Activated T-cell treated with anti-CD3 and anti-CD28 coated beads, Interleukin-2, amount 50 U/mL, for 72 hours (primary cell): ENCODE results near the gene WNT7B. TPM values are rescaled to one million over a fixed set of nuclear protein-coding genes. Genes with fewer than 3 reads are reported as not detected.

Experiments used
- ATAC-seq, 2 donors: fragments of 150-1000 bp; cut with Tn5 transposase; replicated peaks in 1 of 2; 2 replicates each; pipeline ENCODE4 v1.10.0; 2021; ENCODE audit warnings: moderate library complexity in 2 of 2, mild to moderate bottlenecking in 1 of 2
- DNase-seq, 2 donors: peaks; one replicate each; pipeline ENCODE4 v3.0.0; 2021 to 2022; ENCODE audit warnings: mixed read lengths in 1 of 2
- H3K27ac Mint-ChIP-seq: one replicate; pipeline ENCODE4 v1.8.0; 2022; ENCODE audit warnings: mild to moderate bottlenecking, moderate library complexity, mixed read lengths
- H3K27me3 Mint-ChIP-seq: one replicate; pipeline ENCODE4 v1.8.0; 2022; ENCODE audit warnings: low read depth, mixed read lengths
- H3K36me3 Mint-ChIP-seq, 2 donors: one replicate each; pipeline ENCODE4 v1.8.0; 2022; ENCODE audit warnings: mixed read lengths in 2 of 2, mild to moderate bottlenecking in 1 of 2; ENCODE audit not compliant: insufficient read depth in 2 of 2
- H3K4me1 Mint-ChIP-seq: one replicate; pipeline ENCODE4 v1.8.0; 2022; ENCODE audit warnings: low read depth, mixed read lengths
- H3K4me3 Mint-ChIP-seq, 2 donors: one replicate each; pipeline ENCODE4 v1.8.0; 2022; ENCODE audit warnings: mild to moderate bottlenecking in 2 of 2, mixed read lengths in 2 of 2, moderate library complexity in 2 of 2
- H3K9me3 Mint-ChIP-seq, 2 donors: one replicate each; pipeline ENCODE4 v1.8.0; 2022; ENCODE audit warnings: mixed read lengths in 2 of 2
- total RNA-seq, 2 donors: library from RNA; stranded (reverse); gene quantifications; one replicate each; pipeline ENCODE4 v1.2.3, GENCODE V29; 2022

The WNT7B gene
- total RNA-seq, 2 donors from 2014 or later = not detected

- ATAC-seq (no peak), DNase-seq (no peak)
- Mint-ChIP-seq H3K9me3 (no peaks in the 10 kb centered on the region), H3K27me3 (peaks cover 30% of the 10 kb centered on the region), H3K4me3 (peak overlapping the region; percentile 26 to 79), H3K27ac (no peak overlapping the region), H3K36me3 (peaks cover 0 to 1% of the 10 kb centered on the region in 2 donors), H3K4me1 (peaks cover 15% of the 10 kb centered on the region)
Observed at GRCh38 chr22:45978275-45978713, 1.3 kb upstream of the WNT7B start.

DNA sequence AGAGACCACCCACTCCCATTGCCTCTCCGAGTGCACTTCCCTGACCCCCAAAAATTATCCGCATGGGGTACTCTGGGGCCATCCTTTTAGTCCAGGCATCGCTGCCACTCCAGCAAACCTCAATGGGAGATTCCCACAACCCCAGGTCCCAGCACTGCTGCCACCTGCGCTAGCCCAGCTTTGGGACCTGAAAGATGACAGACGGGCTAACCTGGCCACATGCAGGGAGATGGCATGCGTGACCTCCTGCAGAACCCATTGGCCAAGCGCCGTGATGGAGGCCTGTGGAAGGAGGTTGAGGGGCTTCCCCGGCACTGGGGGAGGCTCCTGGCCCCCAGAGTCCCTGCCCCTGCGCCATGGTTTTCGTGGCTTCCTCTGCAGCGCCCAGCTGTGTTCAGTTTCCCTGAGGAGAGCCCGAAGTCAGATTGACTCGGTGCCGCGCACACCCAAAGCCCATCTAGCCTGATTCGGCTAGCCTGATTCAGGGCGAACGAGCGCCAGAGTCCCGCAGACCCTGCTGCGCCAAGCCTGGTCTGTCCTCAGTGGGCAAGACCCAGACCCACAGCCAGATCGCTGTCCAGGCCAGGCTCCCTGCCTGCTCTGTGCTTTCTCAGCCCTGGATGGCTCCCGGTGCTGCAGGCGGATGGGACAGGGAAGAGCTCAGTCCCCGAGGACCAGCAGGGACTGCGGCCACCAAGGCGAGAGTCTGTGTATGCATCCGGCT lies 751 bp upstream of the WNT7B start:
- Mint-ChIP-seq H3K27me3 (peaks cover 36% of the 10 kb centered on the region), H3K4me1 (peaks cover 15% of the 10 kb centered on the region), H3K36me3 (peaks cover 0 to 1% of the 10 kb centered on the region in 2 donors), H3K4me3 (peak overlapping the region; percentile 40 to 79), H3K27ac (no peak overlapping the region), H3K9me3 (no peaks in the 10 kb centered on the region)
- no peak for DNase-seq
- no peak for ATAC-seq

- H3K36me3 Mint-ChIP-seq = peaks cover 0 to 1% of the 10 kb centered on the region in 2 donors
- peak overlapping the region in 1 of 2 donors; percentile 43 for H3K4me3 Mint-ChIP-seq
- peaks cover 15% of the 10 kb centered on the region for H3K4me1 Mint-ChIP-seq
- ATAC-seq (no peak), DNase-seq (no peak)
- H3K9me3 Mint-ChIP-seq = no peaks in the 10 kb centered on the region
- H3K27me3 Mint-ChIP-seq = peaks cover 38% of the 10 kb centered on the region
- H3K27ac Mint-ChIP-seq = no peak overlapping the region
Observed at GRCh38 chr22:45976254-45977002, 534 bp downstream of the WNT7B start.

GRCh38 chr22:45975164-45976161 lies 1.5 kb downstream of the WNT7B start:
- DNase-seq = no peak
- Mint-ChIP-seq H3K36me3 (peaks cover 0 to 1% of the 10 kb centered on the region in 2 donors), H3K27ac (no peak overlapping the region), H3K27me3 (peaks cover 38% of the 10 kb centered on the region), H3K4me3 (peak overlapping the region in 1 of 2 donors; percentile 4), H3K9me3 (no peaks in the 10 kb centered on the region), H3K4me1 (peaks cover 15% of the 10 kb centered on the region)
- no peak for ATAC-seq

DNA sequence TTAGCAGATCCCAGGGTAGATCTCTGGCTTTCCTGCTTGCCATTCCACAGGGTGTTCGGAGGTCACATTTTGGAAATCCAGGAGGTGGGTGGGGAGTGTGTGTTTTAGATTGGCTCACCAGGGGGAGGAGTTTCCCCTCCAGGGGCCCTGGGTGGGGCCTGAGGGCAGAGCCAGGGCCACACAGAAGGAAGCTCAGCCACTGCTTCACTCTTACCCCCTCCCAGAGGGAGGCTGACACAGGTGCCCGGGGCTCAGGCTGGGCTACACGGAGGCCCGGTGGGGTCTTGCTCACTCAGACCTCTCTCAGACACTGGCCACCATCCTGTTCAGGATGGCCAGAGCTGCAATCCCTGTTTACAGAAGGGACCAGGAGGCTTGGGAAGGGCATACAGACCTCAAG lies 2.5 kb downstream of the WNT7B start:
- H3K36me3 Mint-ChIP-seq = peaks cover 0 to 1% of the 10 kb centered on the region in 2 donors
- H3K27me3 Mint-ChIP-seq = peaks cover 38% of the 10 kb centered on the region
- no peak overlapping the region for H3K27ac Mint-ChIP-seq
- peaks cover 15% of the 10 kb centered on the region for H3K4me1 Mint-ChIP-seq
- peak overlapping the region in 1 of 2 donors; percentile 4 for H3K4me3 Mint-ChIP-seq
- no peaks in the 10 kb centered on the region for H3K9me3 Mint-ChIP-seq
- ATAC-seq (no peak), DNase-seq (no peak)

DNA sequence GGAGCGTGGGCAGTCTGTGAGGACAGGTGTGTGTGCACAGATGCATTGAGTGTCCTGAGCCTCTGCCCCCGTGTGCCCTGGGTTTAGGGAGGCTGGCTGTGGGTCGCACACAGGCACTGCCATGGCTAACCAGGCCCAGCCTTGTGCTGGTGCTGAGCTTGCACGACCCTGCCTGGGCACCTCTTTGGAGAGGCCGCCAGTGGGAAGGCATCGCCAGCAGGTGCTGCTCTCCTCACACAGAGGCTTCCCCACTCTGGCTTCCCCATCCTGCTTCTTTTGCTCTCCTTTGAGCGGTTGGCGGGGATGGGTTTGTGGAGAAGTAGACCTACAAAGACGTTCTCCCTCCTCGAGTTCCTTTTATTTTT lies 4.1 kb downstream of the WNT7B start:
- Mint-ChIP-seq H3K27ac (no peak overlapping the region), H3K27me3 (peaks cover 46% of the 10 kb centered on the region), H3K4me1 (peaks cover 13% of the 10 kb centered on the region), H3K4me3 (no peak overlapping the region), H3K9me3 (no peaks in the 10 kb centered on the region), H3K36me3 (peaks cover 0 to 1% of the 10 kb centered on the region in 2 donors)
- no peak for ATAC-seq
- no peak for DNase-seq

DNA sequence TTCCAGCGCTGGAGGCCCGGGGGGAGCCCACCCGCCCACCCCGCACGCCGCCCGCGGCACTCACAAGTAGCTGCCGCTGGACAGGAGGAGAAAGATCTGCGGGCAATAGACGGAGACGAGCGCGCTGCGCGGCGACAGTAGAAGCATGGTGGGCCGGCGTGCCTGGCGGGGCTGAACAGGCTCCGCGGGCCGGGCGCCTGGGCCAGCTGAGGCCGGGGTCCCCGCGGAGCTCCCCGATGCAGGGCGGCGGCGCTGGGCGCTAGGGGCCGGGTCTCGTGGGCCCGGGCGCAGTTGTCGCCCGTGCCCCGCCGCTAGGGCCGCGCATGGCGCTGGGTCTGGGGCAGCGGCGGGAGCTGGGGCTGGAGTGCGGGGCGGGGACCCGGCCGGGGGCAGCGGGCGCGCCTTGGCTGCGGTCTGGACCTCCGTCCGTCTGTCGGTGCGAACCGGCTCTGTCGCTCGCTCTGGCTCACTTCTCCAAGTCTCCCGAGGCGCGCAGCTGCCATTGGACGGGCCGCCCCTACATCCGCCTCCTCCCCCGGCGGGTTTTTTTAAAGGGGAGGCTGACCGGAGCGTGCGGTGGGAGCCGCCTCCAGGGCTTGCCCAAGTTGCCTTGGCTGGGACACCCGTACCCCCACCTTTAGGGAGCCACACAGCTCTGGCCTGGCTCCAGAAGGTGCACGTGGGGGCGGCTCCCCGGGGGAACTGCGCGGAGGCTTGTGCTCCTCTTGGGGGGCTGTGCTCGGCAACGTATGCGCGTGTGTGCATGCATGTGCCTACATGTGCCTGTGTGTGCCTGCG lies 4.7 kb downstream of the WNT7B start:
- Mint-ChIP-seq H3K27ac (no peak overlapping the region), H3K4me1 (peaks cover 8% of the 10 kb centered on the region), H3K9me3 (no peaks in the 10 kb centered on the region), H3K4me3 (no peak overlapping the region), H3K36me3 (no peaks in the 10 kb centered on the region), H3K27me3 (peaks cover 42% of the 10 kb centered on the region)
- DNase-seq = no peak
- ATAC-seq = no peak

DNA sequence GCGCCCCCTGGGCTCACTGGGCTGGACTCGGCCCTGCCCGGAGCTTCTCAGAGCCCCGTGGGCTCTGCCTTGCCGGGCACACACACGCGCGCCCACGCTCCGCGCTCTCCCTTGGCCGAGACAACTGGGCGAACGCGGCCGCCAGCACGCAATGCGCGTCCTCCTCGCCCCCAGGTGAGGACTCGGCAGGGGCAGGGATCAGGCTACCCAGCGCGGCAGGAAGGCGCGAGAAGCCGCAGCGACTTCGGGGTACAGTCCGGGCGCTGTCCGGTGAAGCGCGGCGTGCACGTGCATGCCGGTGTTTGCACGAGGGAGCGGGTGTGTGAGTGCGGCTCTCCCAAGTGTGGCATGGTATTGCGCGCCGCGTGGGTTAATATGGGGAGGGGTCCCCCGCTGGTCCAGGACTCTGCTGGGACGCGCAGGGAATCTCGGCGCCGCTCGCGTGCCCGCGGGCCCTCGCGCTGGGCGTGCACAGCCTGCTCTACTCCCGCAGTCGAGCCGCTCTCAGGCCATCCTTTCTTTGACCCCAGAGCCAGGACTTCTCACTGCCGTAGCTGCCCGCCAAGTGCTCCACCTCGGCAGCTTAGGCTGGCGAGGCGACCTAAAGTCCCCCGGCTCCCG lies 5.4 kb downstream of the WNT7B start:
- peaks cover 8% of the 10 kb centered on the region for H3K4me1 Mint-ChIP-seq
- ATAC-seq (no peak), DNase-seq (no peak)
- no peak overlapping the region for H3K27ac Mint-ChIP-seq
- no peak overlapping the region for H3K4me3 Mint-ChIP-seq
- no peaks in the 10 kb centered on the region for H3K9me3 Mint-ChIP-seq
- H3K36me3 Mint-ChIP-seq = no peaks in the 10 kb centered on the region
- peaks cover 41% of the 10 kb centered on the region for H3K27me3 Mint-ChIP-seq

DNA sequence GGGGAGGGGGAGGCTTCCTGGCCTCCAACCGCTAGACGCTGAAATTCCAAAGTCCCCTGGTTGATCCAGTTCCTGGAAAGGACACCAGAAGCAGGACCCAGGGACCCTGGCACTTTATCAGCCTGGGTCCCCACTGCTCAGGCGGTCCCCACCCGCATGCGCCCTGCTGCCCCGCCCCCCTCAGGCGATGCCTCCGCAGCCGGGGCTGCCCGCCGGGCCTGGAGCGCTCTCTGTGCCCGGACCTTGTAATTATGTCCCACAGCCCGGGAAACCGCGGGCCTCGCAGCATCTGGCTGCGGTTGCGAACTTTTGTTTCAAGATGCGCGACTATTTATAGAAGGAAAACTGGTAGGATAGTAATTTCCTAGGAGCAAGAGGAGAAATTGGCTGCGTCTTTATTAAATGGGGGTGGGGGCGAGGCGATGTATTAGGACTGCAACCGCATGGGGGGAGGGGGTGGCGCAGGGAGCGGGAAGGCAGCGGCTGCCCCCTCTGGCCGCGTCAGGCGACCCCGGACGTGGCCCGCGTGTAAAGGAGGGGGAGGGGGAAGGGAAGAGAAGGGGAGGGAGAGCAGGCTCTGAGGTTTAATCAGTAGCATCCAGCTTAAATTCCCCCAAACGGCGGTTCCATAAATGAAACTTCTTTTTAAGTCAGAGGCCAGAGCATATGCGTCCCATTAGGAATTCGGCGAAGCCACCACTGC lies 6.1 kb downstream of the WNT7B start:
- Mint-ChIP-seq H3K27ac (no peak overlapping the region), H3K36me3 (no peaks in the 10 kb centered on the region), H3K27me3 (peaks cover 41% of the 10 kb centered on the region), H3K4me3 (peak overlapping the region in 1 of 2 donors; percentile 42), H3K4me1 (peaks cover 8% of the 10 kb centered on the region), H3K9me3 (no peaks in the 10 kb centered on the region)
- DNase-seq = no peak
- ATAC-seq = no peak

DNA sequence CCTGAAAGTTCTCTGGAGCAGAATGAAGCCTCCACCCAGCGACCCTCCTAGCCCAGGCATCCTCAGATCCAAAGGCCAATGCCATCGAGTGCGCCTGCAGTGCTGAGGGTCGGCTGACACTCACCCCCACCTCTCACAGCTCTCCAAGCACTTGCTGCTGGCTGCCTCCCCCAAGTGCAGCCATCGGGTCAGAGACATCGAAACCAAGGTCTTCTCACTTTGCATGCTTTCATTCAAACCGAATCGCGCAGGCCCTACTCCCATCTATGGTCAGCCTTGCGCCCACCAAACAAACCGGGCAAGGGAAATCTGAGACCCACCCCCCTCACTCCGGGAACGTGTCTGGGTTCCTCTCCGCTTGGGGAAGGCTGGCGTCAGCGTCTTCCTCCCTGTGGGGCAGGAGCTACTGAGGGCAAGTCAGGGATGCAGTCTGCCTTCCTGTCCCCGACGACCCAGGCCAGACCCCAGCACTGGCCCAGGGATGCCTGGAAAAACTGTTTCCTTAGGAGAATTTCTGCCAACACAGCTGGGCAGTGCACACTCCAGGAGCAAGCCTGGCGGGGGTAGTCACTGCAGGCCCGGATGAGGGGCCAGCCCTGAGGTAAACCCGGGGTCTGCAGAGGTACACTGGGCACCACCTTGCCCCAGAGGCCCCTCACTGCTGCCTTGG lies 7.0 kb downstream of the WNT7B start:
- Mint-ChIP-seq H3K27me3 (peaks cover 37% of the 10 kb centered on the region), H3K9me3 (no peaks in the 10 kb centered on the region), H3K27ac (no peak overlapping the region), H3K4me3 (no peak overlapping the region), H3K4me1 (peaks cover 4% of the 10 kb centered on the region), H3K36me3 (no peaks in the 10 kb centered on the region)
- DNase-seq (no peak), ATAC-seq (no peak)

GRCh38 chr22:45969414-45969799 lies 7.6 kb downstream of the WNT7B start:
- Mint-ChIP-seq H3K4me1 (no peaks in the 10 kb centered on the region), H3K9me3 (no peaks in the 10 kb centered on the region), H3K4me3 (no peak overlapping the region), H3K36me3 (no peaks in the 10 kb centered on the region), H3K27me3 (peaks cover 31% of the 10 kb centered on the region), H3K27ac (no peak overlapping the region)
- no peak for DNase-seq
- ATAC-seq = peak in 1 of 2 donors; percentile 19
